ENCODE data around the gene POLE2.
A peak's percentile ranks its signal among the peaks of the same experiment; 100 is the strongest.
"Not testable (repeated sequence)": the region's sequence is repeated elsewhere in the genome, so short reads cannot be mapped to it uniquely, and the experiment has no call there.

The POLE2 gene

DNA sequence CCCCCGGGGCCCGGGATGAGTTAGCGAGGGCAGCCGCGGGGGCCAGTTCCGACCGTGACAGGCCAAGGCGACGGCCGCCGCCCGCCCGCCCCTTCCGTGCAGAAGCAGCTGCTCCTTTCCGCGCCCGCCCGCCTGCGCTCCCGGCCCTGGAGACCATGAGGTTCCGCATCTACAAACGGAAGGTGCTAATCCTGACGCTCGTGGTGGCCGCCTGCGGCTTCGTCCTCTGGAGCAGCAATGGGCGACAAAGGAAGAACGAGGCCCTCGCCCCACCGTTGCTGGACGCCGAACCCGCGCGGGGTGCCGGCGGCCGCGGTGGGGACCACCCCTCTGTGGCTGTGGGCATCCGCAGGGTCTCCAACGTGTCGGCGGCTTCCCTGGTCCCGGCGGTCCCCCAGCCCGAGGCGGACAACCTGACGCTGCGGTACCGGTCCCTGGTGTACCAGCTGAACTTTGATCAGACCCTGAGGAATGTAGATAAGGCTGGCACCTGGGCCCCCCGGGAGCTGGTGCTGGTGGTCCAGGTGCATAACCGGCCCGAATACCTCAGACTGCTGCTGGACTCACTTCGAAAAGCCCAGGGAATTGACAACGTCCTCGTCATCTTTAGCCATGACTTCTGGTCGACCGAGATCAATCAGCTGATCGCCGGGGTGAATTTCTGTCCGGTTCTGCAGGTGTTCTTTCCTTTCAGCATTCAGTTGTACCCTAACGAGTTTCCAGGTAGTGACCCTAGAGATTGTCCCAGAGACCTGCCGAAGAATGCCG lies 66.7 kb downstream of the POLE2 start:
- H3K9me3 Mint-ChIP-seq = no peaks in the 10 kb centered on the region
- H3K27me3 Mint-ChIP-seq (ENCODE audit: low read depth, poor library complexity) = no peaks in the 10 kb centered on the region
- peaks cover 42% of the 10 kb centered on the region for H3K36me3 Mint-ChIP-seq (ENCODE audit: low read depth)
- DNase-seq = peak; percentile 67
- H3K4me3 Mint-ChIP-seq = peak overlapping the region; percentile 99
- H3K4me1 Mint-ChIP-seq = peaks cover 31% of the 10 kb centered on the region
- H3K27ac Mint-ChIP-seq = no peak overlapping the region
- TF ChIP-seq CTCF (IDR thresholded peaks at IDR 0.05) = no peak

DNA sequence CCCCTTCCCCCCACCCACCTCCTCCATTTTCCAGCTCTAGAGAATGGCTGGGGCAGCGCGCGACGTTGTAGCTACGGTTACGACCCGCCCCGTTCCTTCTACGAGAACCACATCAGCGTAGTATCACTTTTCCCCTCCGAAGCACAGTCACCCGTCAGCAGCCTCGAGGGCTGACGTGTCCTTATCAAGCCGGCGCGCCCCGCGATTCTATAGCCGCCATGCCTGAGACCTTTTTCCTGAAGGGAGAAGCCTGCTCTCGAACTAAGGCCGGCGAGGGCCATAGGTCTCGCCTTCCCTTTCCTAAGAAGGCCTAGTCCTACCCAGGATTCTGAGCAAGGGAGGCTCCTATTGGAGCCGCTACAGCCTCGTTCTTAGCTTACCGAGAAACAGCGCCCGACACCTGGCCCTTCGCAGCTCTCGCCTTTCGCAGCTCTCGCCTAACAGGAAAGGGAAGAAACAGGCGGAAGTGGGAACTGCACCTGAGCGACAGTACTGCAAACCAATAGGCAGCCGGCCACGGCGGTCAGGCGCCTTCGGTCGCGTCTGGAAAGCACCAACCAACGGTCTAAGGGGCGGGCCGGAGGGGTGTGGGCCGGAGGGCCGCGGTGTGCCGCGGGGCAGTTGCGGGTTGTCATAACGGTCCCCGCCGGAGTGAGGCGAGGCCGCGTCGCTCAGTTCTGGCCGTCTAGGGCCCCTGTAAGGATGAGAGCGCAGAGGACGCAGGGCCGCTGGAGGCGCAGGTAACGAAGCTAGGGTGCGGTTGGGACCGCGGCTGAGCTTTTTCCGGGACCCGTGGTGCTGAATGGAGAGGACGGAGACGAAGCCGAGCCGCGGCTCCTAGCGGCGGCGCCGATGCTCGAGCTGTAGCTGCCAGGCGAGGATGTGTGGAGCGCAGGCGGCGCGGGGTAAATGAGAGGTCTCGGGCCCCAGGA lies 67.6 kb downstream of the POLE2 start, which contains the start of the genes MGAT2 and RPL36AL:
TSS of gene MGAT2 (plus strand) at position 618 of the 932 bp plus-strand sequence. CDS start 470 bp downstream, outside the sequence.
TSS of gene RPL36AL (minus strand) at position 445 of the 932 bp plus-strand sequence. CDS start 1,522 bp downstream, outside the sequence.
- peak within 1 kb of the TSS; percentile 99 for H3K4me3 Mint-ChIP-seq
- DNase-seq = peak; percentile 98
- peaks cover 41% of the 10 kb centered on the region for H3K36me3 Mint-ChIP-seq (ENCODE audit: low read depth)
- H3K27me3 Mint-ChIP-seq (ENCODE audit: low read depth, poor library complexity) = no peaks in the 10 kb centered on the region
- no peak for TF ChIP-seq CTCF (IDR thresholded peaks at IDR 0.05)
- H3K4me1 Mint-ChIP-seq = peaks cover 31% of the 10 kb centered on the region
- peak within 1 kb of the TSS; percentile 100 for H3K27ac Mint-ChIP-seq
- no peaks in the 10 kb centered on the region for H3K9me3 Mint-ChIP-seq

- no peaks in the 10 kb centered on the region for H3K27me3 Mint-ChIP-seq (ENCODE audit: low read depth, poor library complexity)
- TF ChIP-seq CTCF (IDR thresholded peaks at IDR 0.05) = no peak
Observed at GRCh38 chr14:49619730-49620129, 68.3 kb downstream of the POLE2 start.

DNA sequence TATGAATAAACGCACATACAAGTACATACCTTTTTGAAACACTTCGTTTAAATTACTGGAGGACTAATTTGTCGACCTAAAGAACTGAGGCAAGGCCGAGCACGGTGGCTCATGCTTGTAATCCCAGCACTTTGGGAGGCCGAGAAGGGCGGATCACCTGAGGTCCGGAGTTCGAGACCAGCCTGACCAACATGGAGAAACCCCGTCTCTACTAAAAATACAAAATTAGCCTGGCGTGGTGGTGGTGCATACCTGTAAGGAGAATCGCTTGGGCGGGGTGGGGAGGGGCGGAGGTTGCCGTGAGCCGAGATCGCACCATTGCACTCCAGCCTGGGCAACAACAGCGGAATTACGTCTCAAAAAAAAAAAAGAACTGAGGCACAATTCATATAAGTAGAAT lies 68.7 kb downstream of the POLE2 start:
- not testable (repeated sequence) for H3K27me3 Mint-ChIP-seq (ENCODE audit: low read depth, poor library complexity); H3K9me3 Mint-ChIP-seq; DNase-seq
- H3K4me1 Mint-ChIP-seq = peaks cover 31% of the 10 kb centered on the region
- peaks cover 40% of the 10 kb centered on the region for H3K36me3 Mint-ChIP-seq (ENCODE audit: low read depth)
- H3K4me3 Mint-ChIP-seq = peak overlapping the region; percentile 99
- peak overlapping the region; percentile 100 for H3K27ac Mint-ChIP-seq

More at GRCh38 chr14:49619730-49620129, 68.3 kb downstream of the POLE2 start:
- peaks cover 38% of the 10 kb centered on the region for H3K36me3 Mint-ChIP-seq (ENCODE audit: low read depth)
- H3K4me1 Mint-ChIP-seq = peaks cover 31% of the 10 kb centered on the region
- H3K4me3 Mint-ChIP-seq = peak overlapping the region; percentile 99
- H3K27ac Mint-ChIP-seq = peak overlapping the region; percentile 100
- no peaks in the 10 kb centered on the region for H3K9me3 Mint-ChIP-seq
- no peak for DNase-seq

- Mint-ChIP-seq H3K27me3 (ENCODE audit: low read depth, poor library complexity) (no peaks in the 10 kb centered on the region), H3K4me1 (peaks cover 31% of the 10 kb centered on the region), H3K4me3 (peak overlapping the region; percentile 10), H3K9me3 (no peaks in the 10 kb centered on the region), H3K27ac (peak overlapping the region; percentile 31), H3K36me3 (ENCODE audit: low read depth) (peaks cover 43% of the 10 kb centered on the region)
- no peak for TF ChIP-seq CTCF (IDR thresholded peaks at IDR 0.05)
- DNase-seq = no peak
Observed at GRCh38 chr14:49617852-49618519, 70.0 kb downstream of the POLE2 start.
